Transverse colon (tissue), 3 donors: ENCODE results near the gene MED31.

Source experiments
- EP300 ChIP-seq: sonication (generic); formaldehyde crosslinking; IDR thresholded peaks from one replicate; pipeline ENCODE4 v1.6.1; 2017; ENCODE audit warnings: antibody characterized with exemption, low read depth
- TF ChIP-seq, protein P1 (sequence below), 5 experiments: fragments of 200-600 bp in 3 of 5; fragments of 450-650 bp in 2 of 5; sonication (generic) in 3 of 5; IDR thresholded peaks; 1 replicate in 2 of 5; 2 replicates in 3 of 5; pipeline ENCODE4 v1.5.1; 2016 to 2017; ENCODE audit warnings: antibody characterized with exemption in 5 of 5, inconsistent platforms in 3 of 5, mild to moderate bottlenecking in 2 of 5, moderate library complexity in 1 of 5

DNA sequence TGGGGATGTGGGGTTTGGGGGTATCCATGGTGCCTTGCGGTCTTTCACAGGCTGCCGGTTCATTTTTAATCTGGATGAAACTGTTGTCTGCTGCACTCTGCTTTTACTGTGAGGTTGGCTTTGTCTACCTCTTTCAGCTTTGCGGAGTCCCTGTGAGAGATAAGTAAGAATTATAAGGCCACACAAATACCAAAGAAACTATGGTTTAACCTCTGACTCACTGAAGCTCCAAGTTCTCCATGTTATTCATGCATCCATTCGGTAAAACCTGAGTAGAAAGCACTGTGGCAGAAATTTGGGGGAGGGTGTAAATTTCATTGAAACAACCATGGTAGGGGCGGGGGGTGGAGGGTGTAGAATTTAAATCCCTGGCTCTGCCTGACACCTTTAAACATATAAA is 41.4 kb downstream of the MED31 start:
- TF ChIP-seq, protein P1, sequence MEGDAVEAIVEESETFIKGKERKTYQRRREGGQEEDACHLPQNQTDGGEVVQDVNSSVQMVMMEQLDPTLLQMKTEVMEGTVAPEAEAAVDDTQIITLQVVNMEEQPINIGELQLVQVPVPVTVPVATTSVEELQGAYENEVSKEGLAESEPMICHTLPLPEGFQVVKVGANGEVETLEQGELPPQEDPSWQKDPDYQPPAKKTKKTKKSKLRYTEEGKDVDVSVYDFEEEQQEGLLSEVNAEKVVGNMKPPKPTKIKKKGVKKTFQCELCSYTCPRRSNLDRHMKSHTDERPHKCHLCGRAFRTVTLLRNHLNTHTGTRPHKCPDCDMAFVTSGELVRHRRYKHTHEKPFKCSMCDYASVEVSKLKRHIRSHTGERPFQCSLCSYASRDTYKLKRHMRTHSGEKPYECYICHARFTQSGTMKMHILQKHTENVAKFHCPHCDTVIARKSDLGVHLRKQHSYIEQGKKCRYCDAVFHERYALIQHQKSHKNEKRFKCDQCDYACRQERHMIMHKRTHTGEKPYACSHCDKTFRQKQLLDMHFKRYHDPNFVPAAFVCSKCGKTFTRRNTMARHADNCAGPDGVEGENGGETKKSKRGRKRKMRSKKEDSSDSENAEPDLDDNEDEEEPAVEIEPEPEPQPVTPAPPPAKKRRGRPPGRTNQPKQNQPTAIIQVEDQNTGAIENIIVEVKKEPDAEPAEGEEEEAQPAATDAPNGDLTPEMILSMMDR (IDR thresholded peaks at IDR 0.05) = no peak
- TF ChIP-seq EP300 = no peak
